ENCODE data around the gene MEIOSIN. TPM values are rescaled to one million over a fixed set of nuclear protein-coding genes. Genes with fewer than 3 reads are reported as not detected.

The MEIOSIN gene
- total RNA-seq, 1 experiment from 2014 or later, result not detected

- Histone ChIP-seq H3K9me3 (ENCODE audit: low read depth, low read length, poor library complexity, severe bottlenecking) (no peaks in the 10 kb centered on the region), H3K4me1 (ENCODE audit: insufficient read depth, low read length, poor library complexity, severe bottlenecking) (no peaks in the 10 kb centered on the region), H3K27me3 (replicated peaks; ENCODE audit: insufficient read depth, low read depth, low read length, poor library complexity) (no peaks in the 10 kb centered on the region), H3K36me3 (ENCODE audit: insufficient read depth, low read length, poor library complexity, severe bottlenecking) (peaks cover 41% of the 10 kb centered on the region), H3K27ac (ENCODE audit: low read depth, low read length, poor library complexity, severe bottlenecking) (no peak overlapping the region), H3K4me3 (ENCODE audit: low read depth, low read length, poor library complexity, severe bottlenecking) (no peak overlapping the region)
- TF ChIP-seq CTCF (conservative IDR thresholded peaks at IDR 0.05; ENCODE audit: low read depth, low read length) (no peak), EZH2 (IDR thresholded peaks at IDR 0.05; ENCODE audit: borderline replicate concordance, low read depth, low read length, poor library complexity, severe bottlenecking) (no peak)
- no TSS peak for BruUV-seq (replicated peaks)
- no peak for DNase-seq (ENCODE audit: low spot score)
- POLR2A ChIA-PET (ENCODE audit: low non-redundant PET), result no interaction called here
- CTCF ChIA-PET, result no interaction called here
- intact Hi-C loops (cut with micrococcal nuclease; ENCODE audit: unreplicated experiment), result no loop called here
These were observed 51.9 kb downstream of the MEIOSIN start for GRCh38 chr19:45785097-45785496.

- Histone ChIP-seq H3K9me3 (ENCODE audit: low read depth, low read length, poor library complexity, severe bottlenecking) (no peaks in the 10 kb centered on the region), H3K4me3 (ENCODE audit: low read depth, low read length, poor library complexity, severe bottlenecking) (no peak overlapping the region), H3K4me1 (ENCODE audit: insufficient read depth, low read length, poor library complexity, severe bottlenecking) (no peaks in the 10 kb centered on the region), H3K27ac (ENCODE audit: low read depth, low read length, poor library complexity, severe bottlenecking) (no peak overlapping the region), H3K27me3 (replicated peaks; ENCODE audit: insufficient read depth, low read depth, low read length, poor library complexity) (no peaks in the 10 kb centered on the region), H3K36me3 (ENCODE audit: insufficient read depth, low read length, poor library complexity, severe bottlenecking) (peaks cover 47% of the 10 kb centered on the region)
- no TSS peak for BruUV-seq (replicated peaks)
- intact Hi-C loops (cut with micrococcal nuclease; ENCODE audit: unreplicated experiment), result no loop called here
- ChIA-PET CTCF (no interaction called here), POLR2A (ENCODE audit: low non-redundant PET) (no interaction called here)
- TF ChIP-seq EZH2 (IDR thresholded peaks at IDR 0.05; ENCODE audit: borderline replicate concordance, low read depth, low read length, poor library complexity, severe bottlenecking) (no peak), CTCF (conservative IDR thresholded peaks at IDR 0.05; ENCODE audit: low read depth, low read length) (no peak)
- no peak for DNase-seq (ENCODE audit: low spot score)
These were observed 52.7 kb downstream of the MEIOSIN start for GRCh38 chr19:45785781-45786532.

GRCh38 chr19:45786533-45786894, 53.3 kb downstream of the MEIOSIN start:
- H3K4me3 ChIP-seq (ENCODE audit: low read depth, low read length, poor library complexity, severe bottlenecking), result no peak overlapping the region
- H3K4me1 ChIP-seq (ENCODE audit: insufficient read depth, low read length, poor library complexity, severe bottlenecking), result no peaks in the 10 kb centered on the region
- POLR2A ChIA-PET (ENCODE audit: low non-redundant PET), result interaction anchor here (0.6 kb wide), 1 partner anchor 13 kb away, joined by 5 read pairs; no protein-coding TSS in a partner anchor
- H3K27me3 ChIP-seq (replicated peaks; ENCODE audit: insufficient read depth, low read depth, low read length, poor library complexity), result no peaks in the 10 kb centered on the region
- H3K36me3 ChIP-seq (ENCODE audit: insufficient read depth, low read length, poor library complexity, severe bottlenecking), result peaks cover 50% of the 10 kb centered on the region
- intact Hi-C loops (cut with micrococcal nuclease; ENCODE audit: unreplicated experiment), result no loop called here
- H3K9me3 ChIP-seq (ENCODE audit: low read depth, low read length, poor library complexity, severe bottlenecking), result no peaks in the 10 kb centered on the region
- no peak overlapping the region for H3K27ac ChIP-seq (ENCODE audit: low read depth, low read length, poor library complexity, severe bottlenecking)
- BruUV-seq (replicated peaks), result no TSS peak
- no peak for TF ChIP-seq EZH2 (IDR thresholded peaks at IDR 0.05; ENCODE audit: borderline replicate concordance, low read depth, low read length, poor library complexity, severe bottlenecking)
- no peak for TF ChIP-seq CTCF (conservative IDR thresholded peaks at IDR 0.05; ENCODE audit: low read depth, low read length)
- CTCF ChIA-PET, result no interaction called here
- DNase-seq (ENCODE audit: low spot score), result no peak

Measured in A673 (cell line).